Osteocyte (in vitro differentiated cells): Measurements from ENCODE around the gene KANK4. TPM values are rescaled to one million over a fixed set of nuclear protein-coding genes. Genes with fewer than 3 reads are reported as not detected.

ENCODE experiments used
- DNase-seq: peaks from one replicate; pipeline ENCODE4 v3.0.0; 2021; ENCODE audit warnings: mixed read lengths; ENCODE audit not compliant: unreplicated experiment; ENCODE audit errors: extremely low spot score
- H3K27ac Mint-ChIP-seq: one replicate; pipeline ENCODE4 v1.8.0; 2021; ENCODE audit warnings: mild to moderate bottlenecking, mixed read lengths; ENCODE audit not compliant: unreplicated experiment
- H3K27me3 Mint-ChIP-seq: one replicate; pipeline ENCODE4 v1.8.0; 2021; ENCODE audit warnings: mixed read lengths; ENCODE audit not compliant: unreplicated experiment
- H3K36me3 Mint-ChIP-seq: one replicate; pipeline ENCODE4 v1.8.0; 2021; ENCODE audit warnings: mixed read lengths; ENCODE audit not compliant: unreplicated experiment
- H3K4me1 Mint-ChIP-seq: one replicate; pipeline ENCODE4 v1.8.0; 2021; ENCODE audit warnings: mixed read lengths; ENCODE audit not compliant: unreplicated experiment
- H3K4me3 Mint-ChIP-seq: one replicate; pipeline ENCODE4 v1.8.0; 2021; ENCODE audit warnings: mild to moderate bottlenecking, moderate library complexity, mixed read lengths; ENCODE audit not compliant: unreplicated experiment
- H3K9me3 Mint-ChIP-seq: one replicate; pipeline ENCODE4 v1.8.0; 2021; ENCODE audit warnings: mixed read lengths; ENCODE audit not compliant: unreplicated experiment
- CTCF ChIP-seq: fragments of 200-600 bp; sonication (generic); IDR thresholded peaks from 2 replicates; pipeline ENCODE4 v1.5.0; 2021; ENCODE audit warnings: antibody characterized with exemption, mild to moderate bottlenecking, moderate library complexity
- long read RNA-seq: library from polyadenylated mRNA; unstranded; transcript quantifications from one replicate; pipeline ENCODE4 v2.0.0, GENCODE V29; 2021
- total RNA-seq: library from RNA; stranded (reverse); gene quantifications from 2 replicates; pipeline ENCODE4 v1.2.1, GENCODE V29; 2021

The KANK4 gene
- total RNA-seq: not detected in 2 replicates
- long read RNA-seq: 0 reads

- H3K4me1 Mint-ChIP-seq: peaks cover 13% of the 10 kb centered on the region
- H3K36me3 Mint-ChIP-seq: peaks cover 2% of the 10 kb centered on the region
- DNase-seq: no peak
- no peak within 1 kb of the TSS for H3K27ac Mint-ChIP-seq
- H3K27me3 Mint-ChIP-seq: peaks cover 56% of the 10 kb centered on the region
- TF ChIP-seq CTCF: no peak
- H3K9me3 Mint-ChIP-seq: no peaks in the 10 kb centered on the region
- H3K4me3 Mint-ChIP-seq: peak within 1 kb of the TSS; percentile 51
These were observed at the start of gene KANK4 for GRCh38 chr1:62318756-62319544. TSS of gene KANK4 (minus strand) at chr1:62319434. CDS start at chr1:62281564, 37,870 bp downstream.

- H3K9me3 Mint-ChIP-seq: peaks cover 5% of the 10 kb centered on the region
- H3K4me3 Mint-ChIP-seq: no peak overlapping the region
- DNase-seq: no peak
- H3K27me3 Mint-ChIP-seq: peaks cover 52% of the 10 kb centered on the region
- no peaks in the 10 kb centered on the region for H3K36me3 Mint-ChIP-seq
- H3K27ac Mint-ChIP-seq: no peak overlapping the region
- no peak for TF ChIP-seq CTCF
- peaks cover 6% of the 10 kb centered on the region for H3K4me1 Mint-ChIP-seq
These were observed 49.8 kb upstream of the KANK4 start for GRCh38 chr1:62368989-62369388.

GRCh38 chr1:62367005-62367557 is 47.8 kb upstream of the KANK4 start:
- Mint-ChIP-seq H3K36me3 (no peaks in the 10 kb centered on the region), H3K4me3 (no peak overlapping the region), H3K9me3 (peaks cover 5% of the 10 kb centered on the region), H3K27ac (no peak overlapping the region), H3K4me1 (peaks cover 9% of the 10 kb centered on the region), H3K27me3 (peaks cover 54% of the 10 kb centered on the region)
- no peak for TF ChIP-seq CTCF
- DNase-seq: peak; percentile 49

- H3K4me3 Mint-ChIP-seq: no peak overlapping the region
- peaks cover 5% of the 10 kb centered on the region for H3K9me3 Mint-ChIP-seq
- H3K27ac Mint-ChIP-seq: no peak overlapping the region
- no peak for DNase-seq
- H3K36me3 Mint-ChIP-seq: no peaks in the 10 kb centered on the region
- TF ChIP-seq CTCF: no peak
- peaks cover 9% of the 10 kb centered on the region for H3K4me1 Mint-ChIP-seq
- H3K27me3 Mint-ChIP-seq: peaks cover 41% of the 10 kb centered on the region
These were observed 45.5 kb upstream of the KANK4 start for GRCh38 chr1:62364721-62365120.

- TF ChIP-seq CTCF: no peak
- H3K27me3 Mint-ChIP-seq: peaks cover 34% of the 10 kb centered on the region
- H3K4me3 Mint-ChIP-seq: no peak overlapping the region
- H3K27ac Mint-ChIP-seq: no peak overlapping the region
- H3K36me3 Mint-ChIP-seq: no peaks in the 10 kb centered on the region
- H3K9me3 Mint-ChIP-seq: peaks cover 5% of the 10 kb centered on the region
- H3K4me1 Mint-ChIP-seq: peaks cover 9% of the 10 kb centered on the region
- DNase-seq: no peak
These were observed 43.7 kb upstream of the KANK4 start for GRCh38 chr1:62362926-62363325.
